ENCODE results near the gene MRPS17. TPM values are rescaled to one million over a fixed set of nuclear protein-coding genes. Genes with fewer than 3 reads are reported as not detected.

MRPS17 gene
- total and polyA plus RNA-seq, 9 of the 15 experiments (the other 6 are each of a cell fraction or from before 2014, with no cell fraction given): 25.9 to 99.3 (median 43.9) TPM

GRCh38 chr7:55939514-55940123 is 12.1 kb upstream of the MRPS17 start:
- Histone ChIP-seq H3K9me3 (replicated peaks; ENCODE audit: control insufficient read depth, insufficient read depth, low read depth, low read length) (peaks cover 8% of the 10 kb centered on the region), H3K4me1 (replicated peaks in 1 of 2; ENCODE audit: control insufficient read depth in 2 of 2, insufficient read depth in 2 of 2, low read length in 2 of 2) (no peaks in the 10 kb centered on the region), H3K27ac (ENCODE audit: extremely low read depth, low read depth, low read length) (no peak overlapping the region), H3K9me1 (ENCODE audit: control insufficient read depth, insufficient read depth, low read length) (no peaks in the 10 kb centered on the region), H3K27me3 (ENCODE audit: control insufficient read depth in 2 of 2, insufficient read depth in 2 of 2, low read length in 2 of 2) (no peaks in the 10 kb centered on the region), H3K36me3 (ENCODE audit: control insufficient read depth, insufficient read depth, low read length) (no peaks in the 10 kb centered on the region), H3K9ac (ENCODE audit: insufficient read depth in 1 of 2, low read depth in 2 of 2, low read length in 2 of 2) (no peak overlapping the region), H3K4me3 (no peak overlapping the region), H3K79me2 (ENCODE audit: control insufficient read depth, insufficient read depth, low read length) (no peaks in the 10 kb centered on the region), H4K20me1 (replicated peaks; ENCODE audit: control insufficient read depth, insufficient read depth, low read length) (no peaks in the 10 kb centered on the region), H2AFZ (ENCODE audit: low read depth, low read length) (no peak overlapping the region), H3K4me2 (ENCODE audit: insufficient read depth, low read length) (no peak overlapping the region)
- TF ChIP-seq ZNF280A (IDR thresholded peaks at IDR 0.05; ENCODE audit: low read depth, partially characterized antibody) (peak; percentile 18), ZBTB8A (IDR thresholded peaks at IDR 0.05; ENCODE audit: partially characterized antibody) (no peak), TRIM28 (IDR thresholded peaks at IDR 0.05) (peak; percentile 88), ZNF274 (IDR thresholded peaks at IDR 0.05; ENCODE audit: borderline replicate concordance, low read depth, low read length) (peak; percentile 99), SMARCE1 (IDR thresholded peaks at IDR 0.05) (no peak), ZNF75A (CRISPR knock-in tag; IDR thresholded peaks at IDR 0.05) (peak; percentile 88), CBX3 (IDR thresholded peaks at IDR 0.05; ENCODE audit: borderline replicate concordance in 1 of 2, low read length in 2 of 2) (0 out of 3 replicates have a peak, but pooled peaks of 1 of the 2 experiments have one; percentile 21)
- TF ChIP-seq, protein P1, sequence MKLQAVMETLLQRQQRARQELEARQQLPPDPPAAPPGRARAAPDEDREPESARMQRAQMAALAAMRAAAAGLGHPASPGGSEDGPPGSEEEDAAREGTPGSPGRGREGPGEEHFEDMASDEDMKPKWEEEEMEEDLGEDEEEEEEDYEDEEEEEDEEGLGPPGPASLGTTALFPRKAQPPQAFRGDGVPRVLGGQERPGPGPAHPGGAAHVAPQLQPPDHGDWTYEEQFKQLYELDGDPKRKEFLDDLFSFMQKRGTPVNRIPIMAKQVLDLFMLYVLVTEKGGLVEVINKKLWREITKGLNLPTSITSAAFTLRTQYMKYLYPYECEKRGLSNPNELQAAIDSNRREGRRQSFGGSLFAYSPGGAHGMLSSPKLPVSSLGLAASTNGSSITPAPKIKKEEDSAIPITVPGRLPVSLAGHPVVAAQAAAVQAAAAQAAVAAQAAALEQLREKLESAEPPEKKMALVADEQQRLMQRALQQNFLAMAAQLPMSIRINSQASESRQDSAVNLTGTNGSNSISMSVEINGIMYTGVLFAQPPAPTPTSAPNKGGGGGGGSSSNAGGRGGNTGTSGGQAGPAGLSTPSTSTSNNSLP (IDR thresholded peaks at IDR 0.05; ENCODE audit: borderline replicate concordance, low read depth, low read length): no peak
- in situ Hi-C loops (cut with MboI) (no loop called here), intact Hi-C loops (cut with micrococcal nuclease) (no loop called here)
- no peak for ATAC-seq
- no peak for DNase-seq (ENCODE audit: extremely low read depth in 1 of 4, low spot score in 3 of 4)
- ChIA-PET CTCF (ENCODE audit: low intra/inter-chr PET ratio) (no interaction called here), POLR2A (no interaction called here)
- FAIRE-seq: no peak
- BruUV-seq (replicated peaks): no TSS peak
- under 1% methylated on average over 7 of the region's 7 CpGs for WGBS (ENCODE audit: insufficient coverage, low coverage, missing lambda C conversion rate)
